ENCODE data around the gene MCF2. TPM values are rescaled to one million over a fixed set of nuclear protein-coding genes. Genes with fewer than 3 reads are reported as not detected.

Gene MCF2
- total RNA-seq, 1 donor from 2014 or later, result 0.31 TPM

Other genes with a start within 250 kb of the MCF2 start
- gene F9, start 177.4 kb downstream of the MCF2 start, total RNA-seq, result not detected
- 26.2 TPM for gene ATP11C, start 224.9 kb upstream of the MCF2 start, total RNA-seq